NCI-H748 (cell line): ENCODE data around the gene PODNL1.
A peak's percentile ranks its signal among the peaks of the same experiment; 100 is the strongest.
"Not testable (repeated sequence)": the region's sequence is repeated elsewhere in the genome, so short reads cannot be mapped to it uniquely, and the experiment has no call there.

Source experiments
- DNase-seq: peaks from one replicate; lab custom pipeline; 2025; ENCODE audit not compliant: unreplicated experiment; lab: John Stamatoyannopoulos, UW

PODNL1 gene

DNA sequence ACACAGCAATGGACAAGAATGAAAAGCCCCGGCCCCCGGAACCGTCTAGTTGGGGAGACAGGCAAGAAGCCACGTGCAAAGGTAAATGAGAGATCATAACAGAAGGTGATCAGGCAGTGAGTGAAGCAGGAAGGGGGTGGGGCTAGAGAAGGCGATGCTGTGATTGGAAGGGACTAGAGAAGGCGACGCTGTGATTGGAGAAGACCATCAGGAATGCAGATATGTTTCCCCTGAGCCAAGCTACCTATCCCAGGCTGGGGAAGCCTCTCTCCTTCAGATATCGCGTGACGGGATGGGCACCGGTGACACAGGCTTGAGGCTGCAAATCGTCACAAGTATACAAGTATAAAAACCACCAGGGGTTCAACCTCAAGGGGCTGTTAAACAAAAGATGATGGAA is 35.9 kb upstream of the PODNL1 start:
- DNase-seq: peak; percentile 66

DNA sequence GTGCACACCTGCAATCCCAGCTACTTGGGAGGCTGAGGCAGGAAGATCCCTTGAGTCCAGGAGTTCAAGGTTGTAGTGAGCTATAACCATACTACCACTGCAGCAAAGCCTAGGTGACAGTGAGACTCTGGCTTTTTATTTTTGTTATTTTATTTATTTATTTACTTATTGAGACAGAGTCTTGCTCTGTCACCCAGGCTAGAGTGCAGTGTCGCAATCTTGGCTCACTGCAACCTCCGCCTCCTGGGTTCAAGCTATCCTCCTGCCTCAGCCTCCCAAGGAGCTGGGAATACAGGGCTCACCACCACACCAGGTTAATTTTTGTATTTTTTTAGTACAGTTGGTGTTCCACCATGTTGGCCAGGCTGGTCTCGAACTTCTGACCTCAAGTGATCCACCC is 35.3 kb upstream of the PODNL1 start:
- not testable (repeated sequence) for DNase-seq

DNA sequence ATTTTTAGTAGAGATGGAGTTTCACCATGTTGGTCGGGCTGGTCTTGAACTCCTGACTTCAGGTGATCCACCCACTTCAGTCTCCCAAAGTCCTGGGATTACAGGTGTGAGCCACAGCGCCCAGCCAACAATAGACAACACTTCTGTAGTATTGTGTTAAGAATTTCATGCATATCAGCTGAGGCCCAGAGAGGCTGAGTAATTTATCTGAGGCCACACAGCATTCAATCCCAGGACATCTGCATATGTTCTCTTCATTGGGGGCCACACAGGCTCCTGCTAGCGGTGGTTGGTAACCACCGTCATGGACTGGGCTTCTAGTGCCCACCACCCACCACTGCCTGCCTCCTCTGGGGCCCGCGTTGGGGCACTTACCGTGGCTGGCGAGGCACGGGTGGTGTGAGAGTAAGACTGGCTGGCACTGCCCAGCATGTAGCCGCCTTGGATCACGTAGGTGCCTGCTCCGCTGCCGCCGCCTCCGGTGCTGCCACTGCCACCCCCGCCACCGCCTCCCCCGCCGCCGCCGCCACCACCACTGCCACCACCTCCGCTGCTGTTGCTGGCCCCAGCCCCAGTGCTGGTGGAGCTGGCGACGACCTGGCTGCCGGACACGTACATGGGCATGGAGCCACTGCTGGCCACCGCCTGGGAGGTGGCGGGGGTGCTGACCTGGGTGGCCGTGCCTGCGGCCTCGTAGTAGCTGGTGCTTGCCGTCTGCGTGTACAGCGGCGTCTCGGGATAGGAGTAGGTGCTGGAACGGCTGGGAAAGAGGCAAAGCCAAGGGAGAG is 34.3 kb upstream of the PODNL1 start:
- DNase-seq: no peak

GRCh38 chr19:13971868-13972267 is 33.7 kb upstream of the PODNL1 start:
- not testable (repeated sequence) for DNase-seq

GRCh38 chr19:13969897-13970296 is 31.7 kb upstream of the PODNL1 start:
- DNase-seq: no peak

- no peak for DNase-seq
Measured at GRCh38 chr19:13968999-13969398, 30.8 kb upstream of the PODNL1 start.

DNA sequence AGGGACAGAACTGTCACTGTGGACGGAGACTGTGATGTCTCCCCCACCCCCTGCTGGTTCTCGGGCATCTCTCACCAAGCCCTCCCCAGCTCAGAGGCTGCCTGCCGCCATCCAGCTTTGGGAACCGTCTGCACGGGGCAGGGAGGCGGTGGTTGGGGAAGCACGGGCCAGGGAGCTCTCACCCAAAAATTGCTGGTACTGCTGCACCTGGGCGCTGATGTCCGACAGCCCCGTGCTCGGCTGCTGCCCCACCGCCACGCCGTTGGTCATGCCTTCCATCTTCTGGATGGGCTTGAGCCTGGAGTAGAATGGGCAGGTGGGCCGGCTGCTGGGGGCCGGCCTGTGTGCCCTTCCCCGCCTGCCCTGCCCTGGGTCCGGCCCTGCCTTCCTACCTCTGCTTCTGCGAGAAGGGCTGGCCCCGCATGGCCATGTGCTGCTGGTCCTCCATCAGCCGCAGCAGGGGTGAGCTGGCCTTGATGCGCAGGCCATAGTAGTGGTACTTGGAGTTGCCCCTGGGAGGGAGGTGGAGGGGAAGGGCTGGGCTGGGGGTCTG is 30.2 kb upstream of the PODNL1 start:
- no peak for DNase-seq

DNA sequence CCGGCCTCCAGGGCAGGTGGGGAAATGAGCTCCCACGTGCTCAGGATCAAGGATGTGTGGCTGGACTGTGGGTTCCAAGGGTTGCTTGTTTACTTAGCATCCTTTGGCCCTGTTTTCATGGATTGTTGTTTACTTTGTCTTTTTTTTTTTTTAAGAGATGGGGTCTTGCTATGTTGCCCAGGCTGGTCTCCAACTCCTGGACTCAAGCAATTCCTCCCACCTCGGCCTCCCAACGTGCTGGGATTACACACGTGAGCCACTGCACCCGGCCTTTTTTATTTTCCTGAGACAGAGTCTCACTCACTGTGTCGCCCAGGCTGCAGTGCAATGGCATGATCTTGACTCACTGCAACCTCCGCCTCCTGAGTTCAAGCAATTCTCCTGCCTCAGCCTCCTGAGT is 29.0 kb upstream of the PODNL1 start:
- not testable (repeated sequence) for DNase-seq

DNA sequence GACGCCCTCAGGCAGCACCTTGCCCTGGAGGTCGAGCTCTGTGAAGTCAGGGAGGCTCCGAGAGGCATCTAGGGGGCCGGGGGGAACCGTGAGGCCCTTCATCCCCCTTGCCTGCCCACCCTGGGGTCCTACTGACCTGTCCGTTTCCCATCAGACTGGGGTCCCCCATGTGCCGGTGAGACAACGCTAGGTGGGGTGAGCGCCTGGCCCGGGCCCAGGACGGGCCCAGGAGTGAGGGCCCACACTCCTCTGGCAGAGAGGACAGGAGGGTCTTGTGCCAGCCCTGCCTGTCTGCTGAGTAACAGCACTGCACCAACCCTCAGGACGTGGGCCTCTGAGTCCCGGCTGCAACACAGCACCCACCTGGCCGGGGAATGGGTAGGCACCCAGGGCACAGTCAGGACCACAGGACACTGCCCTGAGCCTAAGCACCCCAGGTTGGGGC is 28.5 kb upstream of the PODNL1 start:
- DNase-seq: no peak

DNA sequence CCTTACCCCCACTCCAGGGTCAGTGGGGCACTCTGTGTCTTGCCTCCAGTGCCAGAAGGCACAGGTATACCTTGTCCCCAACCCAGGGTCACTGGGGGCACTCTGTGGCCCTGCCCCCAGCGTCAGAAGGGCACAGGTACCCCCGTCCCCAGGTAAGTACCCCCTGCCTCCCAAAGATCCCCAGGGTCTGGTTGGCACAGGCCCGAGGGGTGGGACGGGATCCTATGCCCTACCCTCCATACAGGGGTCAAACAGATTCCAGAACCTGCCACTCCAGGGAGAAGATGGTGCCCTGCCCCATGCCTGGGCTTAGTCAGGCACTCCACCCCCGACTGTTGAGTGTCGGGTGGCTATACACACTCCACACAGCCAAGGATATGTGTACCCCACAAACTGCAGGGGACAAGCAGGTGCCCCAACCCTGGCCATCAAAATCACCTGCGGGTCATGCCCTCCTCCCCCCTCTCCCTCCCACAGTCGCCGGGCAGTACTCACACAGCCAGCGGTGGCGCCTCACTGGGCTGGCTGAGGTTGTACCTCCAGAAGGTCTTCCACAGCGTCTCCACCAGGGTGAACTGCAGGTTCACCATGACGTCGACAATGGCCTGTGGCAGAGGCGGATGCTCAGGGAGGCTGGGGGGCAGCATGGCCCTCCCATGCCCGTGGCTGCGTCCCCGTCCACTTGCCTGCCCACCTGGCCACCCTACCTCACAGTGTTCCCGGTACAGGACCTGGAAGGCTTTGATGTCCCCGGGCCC is 27.9 kb upstream of the PODNL1 start:
- DNase-seq: no peak

- DNase-seq: no peak
Measured at GRCh38 chr19:13965377-13965896, 27.2 kb upstream of the PODNL1 start.

DNA sequence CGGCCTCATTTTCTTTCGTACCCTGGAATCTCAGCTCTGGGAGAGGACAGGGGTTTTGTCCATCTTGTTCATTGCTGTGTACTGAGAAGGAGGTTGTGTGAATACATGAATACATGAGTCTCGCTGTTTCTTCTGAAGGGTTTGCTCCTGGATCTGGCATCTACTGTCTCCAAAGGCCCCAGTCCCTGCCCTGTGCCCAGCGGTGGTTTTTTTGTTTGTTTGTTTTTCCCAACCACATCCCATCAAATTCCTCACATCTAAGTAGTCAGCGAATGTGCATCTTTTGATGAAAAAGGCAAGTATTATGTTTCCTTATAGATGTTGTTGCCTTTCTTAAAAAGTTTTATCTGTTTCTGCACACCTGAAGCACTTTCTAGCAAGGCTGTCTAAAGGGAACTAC is 26.6 kb upstream of the PODNL1 start:
- DNase-seq: no peak

GRCh38 chr19:13963603-13964105 is 25.4 kb upstream of the PODNL1 start:
- DNase-seq: no peak

GRCh38 chr19:13962699-13963602 is 24.7 kb upstream of the PODNL1 start:
- no peak for DNase-seq

DNA sequence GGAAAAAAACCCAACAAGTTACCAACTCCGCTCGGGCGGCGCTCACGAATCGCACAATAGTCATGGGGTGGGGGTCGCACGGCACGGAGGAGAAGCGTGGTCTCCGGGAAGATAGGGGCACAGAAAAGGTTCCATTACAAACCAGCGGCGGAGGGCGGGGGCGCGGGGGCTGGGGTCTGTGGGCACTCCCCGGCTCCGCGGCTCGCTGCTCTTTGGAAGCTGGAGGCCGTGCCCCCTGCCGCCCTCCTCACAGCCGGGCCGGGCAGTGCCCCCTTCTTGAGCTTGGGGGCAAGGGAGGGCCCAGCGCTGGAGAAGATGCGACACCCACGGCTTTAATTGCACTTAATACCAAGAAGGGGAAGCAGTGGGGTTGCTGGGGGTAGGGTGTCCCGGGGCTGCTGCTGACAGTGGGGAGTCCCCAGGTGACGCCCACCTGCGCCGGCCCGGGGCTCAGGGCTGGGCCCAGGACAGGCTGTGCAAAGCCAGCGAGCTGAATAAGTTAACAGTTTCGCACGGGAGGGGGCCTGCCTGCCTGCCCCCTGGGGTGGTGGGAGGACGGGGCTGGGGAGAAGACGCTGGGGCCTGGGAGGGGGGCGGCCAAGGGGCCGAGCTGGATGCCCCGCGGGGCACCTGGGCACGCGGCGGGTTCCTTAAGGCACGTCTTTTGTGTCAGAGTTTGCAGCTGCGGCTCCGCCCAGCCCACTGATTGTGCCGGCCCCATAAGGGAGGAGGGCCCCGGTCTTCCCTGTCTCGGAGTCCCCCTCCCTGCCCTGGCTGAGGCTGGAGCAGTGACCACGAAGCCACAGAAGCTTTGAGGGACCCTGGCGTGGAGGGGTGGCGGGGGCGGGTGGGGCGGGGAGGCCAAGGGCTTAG is 23.8 kb upstream of the PODNL1 start:
- DNase-seq: no peak

DNA sequence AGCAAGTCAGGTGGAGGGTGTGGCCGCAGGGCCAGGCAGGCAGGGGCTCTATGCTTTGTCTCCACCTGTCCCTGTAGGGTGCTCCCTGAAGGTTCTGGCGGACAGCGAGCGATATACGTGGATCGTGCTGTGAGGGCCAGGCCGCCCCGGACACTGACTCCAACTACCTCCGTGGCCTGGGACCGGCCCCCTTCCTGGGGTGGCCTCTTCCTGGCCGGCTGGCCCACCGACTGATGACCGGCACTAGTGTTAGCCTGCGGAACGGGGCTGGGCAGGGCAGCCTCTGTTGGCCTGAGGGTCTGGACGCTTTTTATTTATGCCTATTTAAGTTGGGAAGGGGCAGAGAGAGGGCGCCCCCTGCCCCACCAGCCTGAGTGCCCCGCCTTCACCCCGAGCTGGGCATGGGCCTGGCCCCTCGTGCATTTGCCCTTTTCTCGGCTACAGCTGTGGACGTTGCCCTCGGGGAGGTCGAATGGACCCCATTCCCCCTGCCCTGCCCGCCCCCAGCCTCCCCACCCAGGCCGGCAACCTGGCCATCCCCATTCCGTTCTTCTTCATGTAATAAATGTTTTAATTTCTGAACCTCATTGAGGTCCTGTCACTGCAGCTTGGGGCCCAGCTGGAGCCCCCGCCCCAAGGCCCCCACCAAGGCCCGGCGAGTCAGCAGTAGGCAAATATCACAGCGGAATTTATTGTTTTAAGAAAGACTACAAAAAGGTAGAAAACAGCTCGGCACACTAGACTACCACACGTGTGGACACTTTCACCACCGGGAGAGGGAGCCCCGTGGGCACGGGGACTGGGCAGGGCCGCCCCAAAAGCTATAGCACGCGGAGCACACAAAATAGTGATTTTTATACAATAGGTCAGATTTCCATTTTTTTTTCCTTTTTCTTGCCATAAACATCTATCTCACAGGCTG is 22.9 kb upstream of the PODNL1 start:
- DNase-seq: no peak

GRCh38 chr19:13959962-13960862 is 22.0 kb upstream of the PODNL1 start:
- no peak for DNase-seq
